ENCODE data around the gene OR8S1.
"Not testable (repeated sequence)": the region's sequence is repeated elsewhere in the genome, so short reads cannot be mapped to it uniquely, and the experiment has no call there.

OR8S1 gene

DNA sequence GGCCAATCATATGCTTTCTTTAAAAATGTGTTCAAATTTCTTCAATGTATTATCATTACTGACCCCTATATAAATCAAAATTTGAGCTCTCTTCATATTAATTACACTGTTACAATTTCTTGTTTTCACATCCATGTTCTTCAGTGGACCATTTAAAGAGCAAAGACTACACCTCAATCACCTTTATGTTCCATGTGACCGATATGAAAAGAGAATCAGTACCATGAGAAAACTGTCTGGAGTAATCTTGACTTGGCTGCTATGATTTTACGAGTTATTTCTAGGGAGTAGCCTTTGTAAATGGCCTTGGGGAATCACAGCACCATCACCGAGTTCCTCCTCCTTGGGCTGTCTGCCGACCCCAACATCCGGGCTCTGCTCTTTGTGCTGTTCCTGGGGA, at the start of gene OR8S1:
OR8S1 (plus strand) TSS at position 301 of the 400 bp plus-strand sequence; CDS start at position 301, 0 bp downstream.
- no peak for TF ChIP-seq JUND (IDR thresholded peaks at IDR 0.05; ENCODE audit: low read depth)
- in situ Hi-C loops (cut with HindIII; ENCODE audit: low pct_unique_long_range_greater_than_20kb, low sequenced_read_pairs) = no loop called here
- no peak for DNase-seq (ENCODE audit: low read depth in 1 of 2, low spot score in 1 of 2)

- no peak for DNase-seq (ENCODE audit: low read depth in 1 of 2, low spot score in 1 of 2)
- TF ChIP-seq JUND (IDR thresholded peaks at IDR 0.05; ENCODE audit: low read depth) = no peak
- in situ Hi-C loops (cut with HindIII; ENCODE audit: low pct_unique_long_range_greater_than_20kb, low sequenced_read_pairs) = no loop called here
Observed at GRCh38 chr12:48482198-48482597, 43.2 kb upstream of the OR8S1 start, which contains the start of gene C12orf54. TSS of gene C12orf54 (plus strand) at chr12:48482498. CDS start at chr12:48483297, 799 bp downstream.

DNA sequence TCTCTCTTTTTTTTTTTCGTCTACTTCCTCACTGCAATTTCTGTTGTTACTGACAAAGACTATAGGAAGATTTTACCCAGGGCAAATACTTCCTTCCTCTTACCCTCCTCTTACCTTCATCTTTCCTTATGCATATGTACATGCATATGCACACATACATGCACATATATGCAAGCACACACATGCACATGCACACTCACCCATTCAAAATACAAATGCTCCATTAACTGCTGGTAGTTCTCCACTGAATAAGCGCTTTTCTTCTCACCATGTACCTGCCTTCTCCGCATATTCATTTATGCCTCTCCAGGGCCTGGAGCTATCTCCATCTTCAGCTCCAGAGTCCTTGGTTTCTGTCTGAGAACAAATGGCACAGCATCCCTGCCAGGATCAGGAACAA, 42.5 kb upstream of the OR8S1 start:
- no peak for TF ChIP-seq JUND (IDR thresholded peaks at IDR 0.05; ENCODE audit: low read depth)
- in situ Hi-C loops (cut with HindIII; ENCODE audit: low pct_unique_long_range_greater_than_20kb, low sequenced_read_pairs) = no loop called here
- DNase-seq (ENCODE audit: low read depth in 1 of 2, low spot score in 1 of 2) = no peak

DNA sequence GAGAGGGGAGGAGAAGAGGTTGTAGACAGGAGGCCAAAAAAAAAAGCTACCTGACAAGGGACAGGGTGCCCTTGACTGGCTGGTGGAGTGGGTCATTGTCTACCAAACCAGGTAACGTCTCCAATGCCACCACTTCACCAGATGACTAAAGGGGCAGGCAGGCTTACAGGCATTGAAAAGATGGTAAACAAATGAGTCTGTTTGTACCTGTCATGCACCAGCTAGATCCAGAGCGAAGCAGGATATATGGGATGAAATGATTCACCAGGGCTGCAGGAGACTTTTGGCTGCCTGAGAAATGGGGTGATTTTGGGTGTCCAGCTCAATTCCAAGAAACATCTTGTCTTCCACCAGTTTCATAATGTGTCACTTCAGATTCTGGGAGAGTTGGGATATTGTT, 39.2 kb upstream of the OR8S1 start:
- in situ Hi-C loops (cut with HindIII; ENCODE audit: low pct_unique_long_range_greater_than_20kb, low sequenced_read_pairs) = no loop called here
- no peak for TF ChIP-seq JUND (IDR thresholded peaks at IDR 0.05; ENCODE audit: low read depth)
- no peak for DNase-seq (ENCODE audit: low read depth in 1 of 2, low spot score in 1 of 2)

GRCh38 chr12:48486679-48487078, 38.8 kb upstream of the OR8S1 start:
- DNase-seq (ENCODE audit: low read depth in 1 of 2, low spot score in 1 of 2) = no peak
- in situ Hi-C loops (cut with HindIII; ENCODE audit: low pct_unique_long_range_greater_than_20kb, low sequenced_read_pairs) = no loop called here
- TF ChIP-seq JUND (IDR thresholded peaks at IDR 0.05; ENCODE audit: low read depth) = no peak

DNA sequence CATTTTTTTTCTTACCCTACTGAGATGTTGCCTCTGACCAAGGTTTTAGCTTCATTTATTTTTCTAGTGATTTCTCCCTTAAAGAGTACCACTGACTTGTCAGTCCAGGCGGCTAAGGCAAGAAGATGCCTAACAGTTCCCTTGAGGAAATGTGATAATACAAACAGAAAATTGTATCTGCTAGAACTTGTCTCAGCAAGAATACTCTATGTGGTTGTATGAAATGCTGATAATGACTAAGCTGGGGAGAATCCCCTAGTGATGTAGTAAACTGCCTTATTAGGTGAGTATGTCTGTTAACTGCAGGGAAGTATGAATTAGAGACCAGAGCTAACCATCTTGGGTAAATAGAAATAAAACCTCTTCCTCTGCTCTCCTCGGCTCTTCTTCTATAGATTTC, 36.4 kb upstream of the OR8S1 start:
- no peak for TF ChIP-seq JUND (IDR thresholded peaks at IDR 0.05; ENCODE audit: low read depth)
- in situ Hi-C loops (cut with HindIII; ENCODE audit: low pct_unique_long_range_greater_than_20kb, low sequenced_read_pairs) = no loop called here
- no peak for DNase-seq (ENCODE audit: low read depth in 1 of 2, low spot score in 1 of 2)

- in situ Hi-C loops (cut with HindIII; ENCODE audit: low pct_unique_long_range_greater_than_20kb, low sequenced_read_pairs); DNase-seq (ENCODE audit: low read depth in 1 of 2, low spot score in 1 of 2): not testable (repeated sequence)
Observed at GRCh38 chr12:48489456-48489855, 36.0 kb upstream of the OR8S1 start.

DNA sequence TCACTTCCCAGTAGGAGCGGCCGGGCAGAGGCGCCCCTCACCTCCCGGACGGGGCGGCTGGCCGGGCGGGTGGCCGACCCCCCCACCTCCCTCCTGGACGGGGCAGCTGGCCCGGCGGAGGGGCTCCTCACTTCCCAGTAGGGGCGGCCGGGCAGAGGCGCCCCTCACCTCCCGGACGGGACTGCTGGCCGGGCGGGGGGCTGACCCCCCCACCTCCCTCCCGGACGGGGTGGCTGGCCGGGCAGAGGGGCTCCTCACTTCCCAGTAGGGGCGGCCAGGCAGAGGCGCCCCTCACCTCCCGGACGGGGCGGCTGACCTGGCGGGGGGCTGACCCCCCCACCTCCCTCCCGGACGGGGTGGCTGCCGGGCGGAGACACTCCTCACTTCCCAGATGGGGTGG, 25.2 kb upstream of the OR8S1 start:
- DNase-seq (ENCODE audit: low read depth in 1 of 2, low spot score in 1 of 2); in situ Hi-C loops (cut with HindIII; ENCODE audit: low pct_unique_long_range_greater_than_20kb, low sequenced_read_pairs): not testable (repeated sequence)

- in situ Hi-C loops (cut with HindIII; ENCODE audit: low pct_unique_long_range_greater_than_20kb, low sequenced_read_pairs); DNase-seq (ENCODE audit: low read depth in 1 of 2, low spot score in 1 of 2): not testable (repeated sequence)
Observed at GRCh38 chr12:48506836-48507235, 18.6 kb upstream of the OR8S1 start.

GRCh38 chr12:48508987-48509386, 16.4 kb upstream of the OR8S1 start:
- no peak for TF ChIP-seq JUND (IDR thresholded peaks at IDR 0.05; ENCODE audit: low read depth)
- no peak for DNase-seq (ENCODE audit: low read depth in 1 of 2, low spot score in 1 of 2)
- in situ Hi-C loops (cut with HindIII; ENCODE audit: low pct_unique_long_range_greater_than_20kb, low sequenced_read_pairs) = no loop called here

- TF ChIP-seq JUND (IDR thresholded peaks at IDR 0.05; ENCODE audit: low read depth) = no peak
- no peak for DNase-seq (ENCODE audit: low read depth in 1 of 2, low spot score in 1 of 2)
- in situ Hi-C loops (cut with HindIII; ENCODE audit: low pct_unique_long_range_greater_than_20kb, low sequenced_read_pairs) = no loop called here
Observed at GRCh38 chr12:48510111-48510510, 15.3 kb upstream of the OR8S1 start.

DNA sequence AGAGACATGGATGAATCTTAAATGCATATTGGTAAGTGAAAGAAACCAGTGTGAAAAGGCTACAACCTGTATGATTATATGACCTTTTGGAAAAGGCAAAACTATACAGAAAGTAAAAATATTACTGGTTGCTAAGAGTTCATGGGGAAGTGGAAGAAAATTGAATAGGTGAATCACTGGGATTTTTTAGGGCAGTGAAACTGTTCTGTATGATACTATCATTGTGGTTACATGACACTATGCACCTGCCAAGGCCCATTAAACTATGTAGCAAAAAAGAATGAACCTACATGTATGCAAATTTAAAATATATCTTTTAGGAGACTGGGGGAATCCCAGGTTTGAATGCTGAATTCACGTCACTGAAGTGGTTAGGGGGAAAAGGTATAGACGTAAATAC, 12.6 kb upstream of the OR8S1 start:
- TF ChIP-seq JUND (IDR thresholded peaks at IDR 0.05; ENCODE audit: low read depth) = no peak
- in situ Hi-C loops (cut with HindIII; ENCODE audit: low pct_unique_long_range_greater_than_20kb, low sequenced_read_pairs) = no loop called here
- DNase-seq (ENCODE audit: low read depth in 1 of 2, low spot score in 1 of 2) = no peak

GRCh38 chr12:48514728-48515127, 10.7 kb upstream of the OR8S1 start:
- TF ChIP-seq JUND (IDR thresholded peaks at IDR 0.05; ENCODE audit: low read depth) = no peak
- no peak for DNase-seq (ENCODE audit: low read depth in 1 of 2, low spot score in 1 of 2)
- in situ Hi-C loops (cut with HindIII; ENCODE audit: low pct_unique_long_range_greater_than_20kb, low sequenced_read_pairs) = no loop called here

- DNase-seq (ENCODE audit: low read depth in 1 of 2, low spot score in 1 of 2); in situ Hi-C loops (cut with HindIII; ENCODE audit: low pct_unique_long_range_greater_than_20kb, low sequenced_read_pairs): not testable (repeated sequence)
Observed at GRCh38 chr12:48520381-48520780, 5.1 kb upstream of the OR8S1 start.

Measured in T47D (cell line).